Measurements from ENCODE around the gene C6orf163.

DNA sequence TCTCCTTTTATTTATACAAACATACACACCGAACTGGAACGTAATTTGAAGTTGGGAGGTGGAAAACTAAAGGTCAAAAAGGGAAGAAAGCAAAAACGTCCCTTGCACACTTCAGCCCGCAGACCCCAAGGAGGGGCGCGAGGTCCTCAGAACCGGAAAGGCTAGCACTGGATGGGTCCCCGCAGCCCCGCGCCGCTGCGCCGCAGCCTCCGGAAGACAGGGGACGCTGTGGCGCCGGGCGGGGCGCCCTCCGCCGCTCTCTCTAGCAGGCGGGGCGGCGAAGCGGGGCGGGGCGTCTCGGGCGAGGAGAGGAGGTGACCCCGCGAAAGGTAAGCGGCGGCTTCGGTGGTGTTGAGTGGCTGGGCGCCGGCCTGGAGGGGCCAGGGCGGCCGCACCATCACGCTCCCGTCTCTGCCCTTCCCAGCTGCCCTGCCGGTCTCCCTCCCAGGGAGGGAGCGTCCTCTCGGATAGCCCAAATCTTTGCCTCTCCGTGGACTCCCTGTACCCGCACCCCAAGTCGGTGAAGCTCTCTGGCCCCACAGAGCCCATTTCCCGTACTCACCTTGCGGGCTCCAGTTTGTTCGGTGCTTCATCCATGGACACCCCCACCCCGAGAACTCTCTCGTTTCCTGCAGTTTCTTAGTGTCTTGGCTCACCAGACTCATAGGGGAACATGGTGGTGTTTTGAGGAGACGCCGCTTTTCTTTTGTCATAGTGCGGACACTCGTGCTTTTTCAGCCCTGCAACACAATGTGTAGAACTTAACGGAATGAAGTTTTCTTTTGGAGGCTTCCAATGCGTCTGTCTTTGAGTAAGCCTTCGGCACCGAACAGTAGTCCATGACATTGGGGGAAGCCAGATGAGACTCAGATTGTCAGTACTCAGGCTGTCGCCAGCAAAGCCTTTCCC, 22.1 kb upstream of the C6orf163 start, which contains the start of gene SMIM8:
- no peak for TF ChIP-seq EP300 (IDR thresholded peaks at IDR 0.05; ENCODE audit: borderline replicate concordance)
- peak; percentile 89 for TF ChIP-seq ZBTB7A (IDR thresholded peaks at IDR 0.05; ENCODE audit: low read depth)
